ENCODE results near the gene TBCE. TPM values are rescaled to one million over a fixed set of nuclear protein-coding genes. Genes with fewer than 3 reads are reported as not detected.

The TBCE gene
- total RNA-seq, 6 donors from 2014 or later = 20.8 to 77.5 (median 26.5) TPM

DNA sequence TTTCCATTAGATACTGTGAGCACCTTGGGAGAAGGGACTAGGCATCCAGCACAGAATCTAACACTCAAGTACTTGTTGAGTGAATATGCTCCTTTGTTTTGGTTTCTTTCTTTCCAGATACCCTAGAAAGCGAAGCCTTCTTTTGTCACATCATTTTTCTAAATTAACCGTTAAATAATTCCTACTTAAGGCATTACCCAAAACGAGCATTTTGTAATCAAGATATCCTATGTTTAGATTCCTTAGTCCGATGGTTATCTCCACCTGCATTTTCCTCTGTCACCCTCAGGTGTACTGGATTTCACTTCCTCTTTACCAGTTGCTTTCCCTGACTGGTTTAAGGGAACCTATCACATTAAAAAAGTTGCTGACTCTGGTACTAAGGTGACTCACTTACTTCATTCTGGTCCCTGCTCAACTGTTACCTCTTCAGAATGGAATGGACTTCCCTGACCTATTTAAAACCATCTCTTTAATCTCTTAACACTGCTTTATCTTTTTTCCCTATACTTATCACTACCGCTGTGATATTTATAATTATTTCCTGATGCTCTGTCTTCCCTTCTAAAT is 133.8 kb downstream of the TBCE start:
- no peak for TF ChIP-seq POLR2AphosphoS5 (IDR thresholded peaks at IDR 0.05)
- TF ChIP-seq POLR2A (IDR thresholded peaks at IDR 0.05) = no peak
- no peak for TF ChIP-seq EP300 (IDR thresholded peaks at IDR 0.05)
- TF ChIP-seq, protein P1, sequence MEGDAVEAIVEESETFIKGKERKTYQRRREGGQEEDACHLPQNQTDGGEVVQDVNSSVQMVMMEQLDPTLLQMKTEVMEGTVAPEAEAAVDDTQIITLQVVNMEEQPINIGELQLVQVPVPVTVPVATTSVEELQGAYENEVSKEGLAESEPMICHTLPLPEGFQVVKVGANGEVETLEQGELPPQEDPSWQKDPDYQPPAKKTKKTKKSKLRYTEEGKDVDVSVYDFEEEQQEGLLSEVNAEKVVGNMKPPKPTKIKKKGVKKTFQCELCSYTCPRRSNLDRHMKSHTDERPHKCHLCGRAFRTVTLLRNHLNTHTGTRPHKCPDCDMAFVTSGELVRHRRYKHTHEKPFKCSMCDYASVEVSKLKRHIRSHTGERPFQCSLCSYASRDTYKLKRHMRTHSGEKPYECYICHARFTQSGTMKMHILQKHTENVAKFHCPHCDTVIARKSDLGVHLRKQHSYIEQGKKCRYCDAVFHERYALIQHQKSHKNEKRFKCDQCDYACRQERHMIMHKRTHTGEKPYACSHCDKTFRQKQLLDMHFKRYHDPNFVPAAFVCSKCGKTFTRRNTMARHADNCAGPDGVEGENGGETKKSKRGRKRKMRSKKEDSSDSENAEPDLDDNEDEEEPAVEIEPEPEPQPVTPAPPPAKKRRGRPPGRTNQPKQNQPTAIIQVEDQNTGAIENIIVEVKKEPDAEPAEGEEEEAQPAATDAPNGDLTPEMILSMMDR (IDR thresholded peaks at IDR 0.05) = no peak
- 78 to 85% methylated on average over 5 of the region's 5 CpGs for WGBS, 2 donors
- H3K27ac ChIP-seq = no peak overlapping the region
- ATAC-seq (ENCODE audit: low FRiP score in 2 of 2) (no peak), DNase-seq (no peak)
- H3K27me3 ChIP-seq = no peaks in the 10 kb centered on the region
- H3K4me1 ChIP-seq = peaks cover 11 to 15% (median 13%) of the 10 kb centered on the region in 4 donors
- no peak overlapping the region for H3K4me3 ChIP-seq
- no peaks in the 10 kb centered on the region for H3K36me3 ChIP-seq
- no peaks in the 10 kb centered on the region for H3K9me3 ChIP-seq

Small RNAs within 50 kb of the gene (small RNA-seq; reads per million reads assigned to genes)
- gene AL391994.1 (0 reads per million in 4 donors), gene RPS21P1 (0 reads per million in 4 donors)

Other genes starting within 250 kb of the TBCE start
- gene TOMM20, start 238.6 kb upstream of the TBCE start, total RNA-seq = 100 to 1,000 TPM in 2 of 6 donors, 10 to 100 TPM in 4; 37.6 to 124 (median 89.8) TPM
- gene RBM34, start 206.2 kb upstream of the TBCE start, total RNA-seq = 10 to 100 TPM; 17.3 to 61.0 (median 35.0) TPM
- 10 to 100 TPM; 31.1 to 90.1 (median 51.3) TPM for gene ARID4B, start 39.2 kb upstream of the TBCE start, total RNA-seq
- gene GGPS1, start 38.9 kb upstream of the TBCE start, total RNA-seq = 10 to 100 TPM in 4 of 6 donors, 1 to 10 TPM in 2; 5.0 to 32.6 (median 25.4) TPM
- 10 to 100 TPM; 11.0 to 27.3 (median 22.1) TPM for gene B3GALNT2, start 137.0 kb downstream of the TBCE start, total RNA-seq

Measured in upper lobe of left lung (tissue), 6 donors.